ENCODE data around the gene RNF2.

RNF2 gene

GRCh38 chr1:185087101-185087500 lies 41.7 kb downstream of the RNF2 start:
- H3K27ac ChIP-seq: no peak overlapping the region
- H3K4me3 ChIP-seq: no peak overlapping the region

- no peak overlapping the region for H3K27ac ChIP-seq
- H3K4me3 ChIP-seq: no peak overlapping the region
Observed at GRCh38 chr1:185087746-185088145, 42.4 kb downstream of the RNF2 start.

- H3K27ac ChIP-seq: no peak overlapping the region
- no peak overlapping the region for H3K4me3 ChIP-seq
Observed at GRCh38 chr1:185091480-185091879, 46.1 kb downstream of the RNF2 start.

- no peak overlapping the region for H3K27ac ChIP-seq
- H3K4me3 ChIP-seq: no peak overlapping the region
Observed at GRCh38 chr1:185094761-185095160, 49.4 kb downstream of the RNF2 start.

GRCh38 chr1:185096531-185096930 lies 51.2 kb downstream of the RNF2 start:
- Histone ChIP-seq H3K4me3 (no peak overlapping the region), H3K27ac (peak overlapping the region in 3 of 21 experiments; percentile 10 to 42 (median 28))

- H3K27ac ChIP-seq: no peak overlapping the region
Observed at GRCh38 chr1:185104083-185104482, 58.7 kb downstream of the RNF2 start.

GRCh38 chr1:185105121-185105520 lies 59.8 kb downstream of the RNF2 start:
- H3K4me3 ChIP-seq: no peak overlapping the region
- H3K27ac ChIP-seq: no peak overlapping the region

More at GRCh38 chr1:185104083-185104482, 58.7 kb downstream of the RNF2 start:
- H3K4me3 ChIP-seq: no peak overlapping the region

GRCh38 chr1:185108321-185108720 lies 63.0 kb downstream of the RNF2 start:
- no peak overlapping the region for H3K27ac ChIP-seq
- H3K4me3 ChIP-seq: no peak overlapping the region

- H3K4me3 ChIP-seq: no peak overlapping the region
- H3K27ac ChIP-seq: no peak overlapping the region
Observed at GRCh38 chr1:185110145-185110544, 64.8 kb downstream of the RNF2 start.

GRCh38 chr1:185111873-185112272 lies 66.5 kb downstream of the RNF2 start:
- H3K27ac ChIP-seq: no peak overlapping the region

GRCh38 chr1:185112356-185112755 lies 67.0 kb downstream of the RNF2 start:
- Histone ChIP-seq H3K4me3 (no peak overlapping the region), H3K27ac (no peak overlapping the region)

More at GRCh38 chr1:185111873-185112272, 66.5 kb downstream of the RNF2 start:
- H3K4me3 ChIP-seq: no peak overlapping the region

- H3K4me3 ChIP-seq: no peak overlapping the region
- no peak overlapping the region for H3K27ac ChIP-seq
Observed at GRCh38 chr1:185129708-185130107, 84.3 kb downstream of the RNF2 start.

GRCh38 chr1:185132534-185132933 lies 87.2 kb downstream of the RNF2 start:
- H3K27ac ChIP-seq: no peak overlapping the region

GRCh38 chr1:185137896-185138545 lies 92.7 kb downstream of the RNF2 start:
- no peak overlapping the region for H3K4me3 ChIP-seq
- H3K27ac ChIP-seq: no peak overlapping the region

More at GRCh38 chr1:185132534-185132933, 87.2 kb downstream of the RNF2 start:
- no peak overlapping the region for H3K4me3 ChIP-seq

GRCh38 chr1:185139246-185139645 lies 93.9 kb downstream of the RNF2 start:
- Histone ChIP-seq H3K27ac (no peak overlapping the region), H3K4me3 (no peak overlapping the region)

GRCh38 chr1:185144233-185144632 lies 98.9 kb downstream of the RNF2 start:
- no peak overlapping the region for H3K4me3 ChIP-seq
- no peak overlapping the region for H3K27ac ChIP-seq

GRCh38 chr1:185151215-185151614 lies 105.9 kb downstream of the RNF2 start:
- Histone ChIP-seq H3K27ac (no peak overlapping the region), H3K4me3 (no peak overlapping the region)

Data from skin epidermis (tissue), 12 donors.